Glutamatergic neuron (in vitro differentiated cells): ENCODE results near the gene CCSER2. TPM values are rescaled to one million over a fixed set of nuclear protein-coding genes. Genes with fewer than 3 reads are reported as not detected.

Source experiments
- DNase-seq: peaks from one replicate; pipeline ENCODE4 v3.0.0; 2022
- H3K27ac Mint-ChIP-seq: one replicate; pipeline ENCODE4 v1.8.0; 2020; ENCODE audit warnings: mild to moderate bottlenecking, mixed read lengths, inconsistent platforms; ENCODE audit not compliant: unreplicated experiment
- H3K27me3 Mint-ChIP-seq: one replicate; pipeline ENCODE4 v1.8.0; 2020; ENCODE audit warnings: mild to moderate bottlenecking, moderate library complexity, mixed read lengths, inconsistent platforms; ENCODE audit not compliant: unreplicated experiment
- H3K36me3 Mint-ChIP-seq: one replicate; pipeline ENCODE4 v1.8.0; 2020; ENCODE audit warnings: mild to moderate bottlenecking, mixed read lengths, inconsistent platforms; ENCODE audit not compliant: unreplicated experiment
- H3K4me1 Mint-ChIP-seq: one replicate; pipeline ENCODE4 v1.8.0; 2020; ENCODE audit warnings: mild to moderate bottlenecking, low read depth, mixed read lengths, inconsistent platforms; ENCODE audit not compliant: unreplicated experiment
- H3K4me3 Mint-ChIP-seq: one replicate; pipeline ENCODE4 v1.8.0; 2020; ENCODE audit warnings: mild to moderate bottlenecking, mixed read lengths, inconsistent platforms; ENCODE audit not compliant: unreplicated experiment
- H3K9me3 Mint-ChIP-seq: one replicate; pipeline ENCODE4 v1.8.0; 2020; ENCODE audit warnings: mild to moderate bottlenecking, moderate library complexity, mixed read lengths, inconsistent platforms; ENCODE audit not compliant: unreplicated experiment
- CTCF ChIP-seq: fragments of 200-600 bp; sonication (generic); IDR thresholded peaks from one replicate; pipeline ENCODE4 v1.5.0; 2021; ENCODE audit not compliant: partially characterized antibody, unreplicated experiment
- total RNA-seq: library from RNA; stranded (reverse); fragmentation: NEBNext Ultra II Directional; extraction: Animal tissue kit (Norgen Biotek cat#: 25700); gene quantifications from one replicate; pipeline ENCODE4 v1.2.1, GENCODE V29; 2021; ENCODE audit not compliant: unreplicated experiment

CCSER2 gene
- total RNA-seq, 1 donor from 2014 or later = 168 TPM

GRCh38 chr10:84543948-84544347, 215.6 kb downstream of the CCSER2 start:
- TF ChIP-seq CTCF = no peak
- peaks cover 14% of the 10 kb centered on the region for H3K9me3 Mint-ChIP-seq
- H3K27ac Mint-ChIP-seq = peak overlapping the region; percentile 75
- no peak for DNase-seq
- no peak overlapping the region for H3K4me3 Mint-ChIP-seq
- peaks cover 16% of the 10 kb centered on the region for H3K4me1 Mint-ChIP-seq
- H3K27me3 Mint-ChIP-seq = no peaks in the 10 kb centered on the region
- H3K36me3 Mint-ChIP-seq = no peaks in the 10 kb centered on the region

DNA sequence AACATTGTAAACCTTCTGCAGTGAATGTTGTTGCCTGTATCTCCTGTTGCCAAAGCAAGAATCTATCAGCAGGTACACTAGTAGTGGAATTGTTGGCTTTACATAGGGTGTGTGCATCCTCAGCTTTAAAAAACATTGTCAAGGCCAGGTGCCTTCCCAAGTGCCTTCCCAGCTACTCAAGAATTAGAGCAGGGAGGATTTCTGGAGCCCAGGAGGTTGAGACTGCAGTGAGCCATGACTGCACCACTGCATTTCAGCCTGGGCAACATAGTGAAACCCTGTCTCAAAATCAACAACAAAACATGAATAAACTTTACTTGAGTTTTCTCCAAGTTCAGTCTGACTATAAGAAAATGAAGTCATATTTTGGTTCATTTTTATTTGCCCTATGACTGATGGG, 217.3 kb downstream of the CCSER2 start:
- Mint-ChIP-seq H3K27me3 (no peaks in the 10 kb centered on the region), H3K27ac (no peak overlapping the region), H3K4me3 (no peak overlapping the region), H3K9me3 (peaks cover 14% of the 10 kb centered on the region), H3K4me1 (peaks cover 23% of the 10 kb centered on the region), H3K36me3 (no peaks in the 10 kb centered on the region)
- DNase-seq = no peak
- TF ChIP-seq CTCF = no peak

DNA sequence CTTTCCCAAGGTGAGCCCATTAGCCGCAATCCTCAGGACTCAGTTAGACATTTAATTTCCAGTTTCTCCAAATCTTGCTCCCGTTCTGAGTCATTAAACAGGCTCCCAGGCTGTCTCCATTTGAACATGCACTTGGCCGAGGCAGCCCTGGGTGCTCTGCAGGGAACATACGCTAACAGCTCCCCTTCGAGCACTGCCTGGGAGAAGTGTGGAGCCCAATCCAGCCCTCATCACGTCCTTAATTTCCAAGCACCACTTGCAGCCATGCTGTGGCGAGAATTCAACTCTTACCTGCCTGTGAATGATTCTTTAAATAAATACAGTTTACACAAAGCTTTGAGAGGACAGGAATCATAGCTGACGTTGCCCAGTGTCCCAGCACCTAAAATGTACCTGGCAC, 218.2 kb downstream of the CCSER2 start:
- Mint-ChIP-seq H3K4me1 (peaks cover 27% of the 10 kb centered on the region), H3K9me3 (peaks cover 14% of the 10 kb centered on the region), H3K36me3 (no peaks in the 10 kb centered on the region), H3K4me3 (no peak overlapping the region), H3K27ac (no peak overlapping the region), H3K27me3 (no peaks in the 10 kb centered on the region)
- TF ChIP-seq CTCF = no peak
- DNase-seq = no peak

DNA sequence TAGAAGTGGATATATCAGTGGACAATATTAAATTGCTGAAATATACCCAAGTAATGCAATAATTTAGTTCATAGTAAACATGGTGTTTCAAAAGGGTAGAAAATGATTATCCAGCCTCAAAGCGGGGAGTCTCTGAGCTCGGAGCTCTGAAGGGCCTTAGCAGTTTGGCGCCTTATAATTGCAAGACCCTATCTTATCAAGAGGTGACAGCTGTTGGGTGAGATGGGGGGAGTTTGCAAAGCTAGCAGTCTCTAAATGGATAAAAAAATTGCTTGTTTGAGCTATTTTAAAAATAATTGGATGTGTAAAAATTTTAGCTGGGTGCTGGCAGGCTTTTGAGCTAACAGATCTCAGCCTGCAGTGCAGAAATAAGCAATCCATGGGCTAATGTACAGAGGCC, 219.2 kb downstream of the CCSER2 start:
- Mint-ChIP-seq H3K27ac (no peak overlapping the region), H3K27me3 (no peaks in the 10 kb centered on the region)
- DNase-seq = no peak

GRCh38 chr10:84548869-84549268, 220.5 kb downstream of the CCSER2 start:
- H3K27me3 Mint-ChIP-seq = no peaks in the 10 kb centered on the region
- H3K4me1 Mint-ChIP-seq = peaks cover 14% of the 10 kb centered on the region

More for the DNA sequence above, 219.2 kb downstream of the CCSER2 start:
- H3K36me3 Mint-ChIP-seq = no peaks in the 10 kb centered on the region
- H3K4me1 Mint-ChIP-seq = peaks cover 24% of the 10 kb centered on the region
- peaks cover 11% of the 10 kb centered on the region for H3K9me3 Mint-ChIP-seq
- TF ChIP-seq CTCF = no peak
- H3K4me3 Mint-ChIP-seq = no peak overlapping the region

More at GRCh38 chr10:84548869-84549268, 220.5 kb downstream of the CCSER2 start:
- no peaks in the 10 kb centered on the region for H3K36me3 Mint-ChIP-seq
- peaks cover 7% of the 10 kb centered on the region for H3K9me3 Mint-ChIP-seq
- DNase-seq = no peak
- TF ChIP-seq CTCF = no peak
- no peak overlapping the region for H3K4me3 Mint-ChIP-seq
- no peak overlapping the region for H3K27ac Mint-ChIP-seq
